H1 (cell line): ENCODE measurements around the gene ADGRG1. TPM values are rescaled to one million over a fixed set of nuclear protein-coding genes. Genes with fewer than 3 reads are reported as not detected.
A peak's percentile ranks its signal among the peaks of the same experiment; 100 is the strongest.

Experiments
- BCL11A ChIP-seq, 2 experiments: IDR thresholded peaks; one replicate each; pipeline ENCODE4 v1.6.1; 2011; ENCODE audit warnings: low read depth in 2 of 2, low read length in 2 of 2, mild to moderate bottlenecking in 2 of 2
- BRCA1 ChIP-seq: IDR thresholded peaks from 2 replicates; pipeline ENCODE4 v1.6.1; 2012; ENCODE audit warnings: low read depth, low read length, improper control_type of control experiment
- CHD2 ChIP-seq: IDR thresholded peaks from 2 replicates; pipeline ENCODE4 v1.6.1; 2012; ENCODE audit warnings: low read length, improper control_type of control experiment
- GTF2F1 ChIP-seq: IDR thresholded peaks from 2 replicates; pipeline ENCODE4 v1.6.1; 2012; ENCODE audit warnings: low read depth, low read length, improper control_type of control experiment, borderline replicate concordance
- HDAC2 ChIP-seq, 2 experiments: fragments of 300-600 bp in 1 of 2; sonication (generic) in 1 of 2; IDR thresholded peaks; 2 replicates each; pipeline ENCODE4 v1.6.1; 2011 to 2012; ENCODE audit warnings: low read depth in 2 of 2, low read length in 2 of 2, mild to moderate bottlenecking in 2 of 2, moderate library complexity in 2 of 2, borderline replicate concordance in 1 of 2, inconsistent platforms in 1 of 2
- JUN ChIP-seq: IDR thresholded peaks from 2 replicates; pipeline ENCODE4 v1.6.1; 2011; ENCODE audit warnings: low read depth, mild to moderate bottlenecking, improper control_type of control experiment, low read length
- JUND ChIP-seq: IDR thresholded peaks from 2 replicates; pipeline ENCODE4 v1.6.1; 2011; ENCODE audit warnings: mild to moderate bottlenecking, improper control_type of control experiment, low read length
- KDM1A ChIP-seq: fragments of 200-600, 300-600 bp; sonication (generic); IDR thresholded peaks from 2 replicates; pipeline ENCODE4 v1.7.1; 2016; ENCODE audit warnings: mild to moderate bottlenecking, low read length, borderline replicate concordance
- POLR2AphosphoS5 ChIP-seq: IDR thresholded peaks from 2 replicates; pipeline ENCODE4 v1.6.1; 2011; ENCODE audit warnings: low read depth, low read length
- polyA plus RNA-seq, 7 experiments: library from polyadenylated mRNA; depleted of rRNA in 3 of 7; stranded (reverse) in 5 of 7; unstranded in 2 of 7; fragments of >200 nt in 5 of 7; fragments of 200-250 nt in 2 of 7; gene quantifications; 1 replicate in 5 of 7; 2 replicates in 1 of 7; 4 replicates in 1 of 7; pipeline versions ENCODE4 v1.2.1 to v1.2.3, GENCODE V29; 2011 to 2013; ENCODE audit warnings: missing spikeins in 2 of 7, mixed read lengths in 2 of 7
- total RNA-seq: library from RNA; stranded (reverse); fragmentation: NEBNext Ultra II Directional; extraction: Animal tissue kit (Norgen Biotek cat#: 25700); gene quantifications from 2 replicates; pipeline ENCODE4 v1.2.1, GENCODE V29; 2021
- TF ChIP-seq, protein P1 (sequence below): fragments of 300-600 bp; sonication (generic); IDR thresholded peaks from 2 replicates; pipeline ENCODE4 v1.7.1; 2012; ENCODE audit warnings: low read length, moderate library complexity, mild to moderate bottlenecking, inconsistent platforms; ENCODE audit not compliant: insufficient replicate concordance

ADGRG1 gene
- total and polyA plus RNA-seq, 2 of the 8 experiments (the other 6 are each of a cell fraction or from before 2014, with no cell fraction given) = 1.3 to 2.6 TPM

DNA sequence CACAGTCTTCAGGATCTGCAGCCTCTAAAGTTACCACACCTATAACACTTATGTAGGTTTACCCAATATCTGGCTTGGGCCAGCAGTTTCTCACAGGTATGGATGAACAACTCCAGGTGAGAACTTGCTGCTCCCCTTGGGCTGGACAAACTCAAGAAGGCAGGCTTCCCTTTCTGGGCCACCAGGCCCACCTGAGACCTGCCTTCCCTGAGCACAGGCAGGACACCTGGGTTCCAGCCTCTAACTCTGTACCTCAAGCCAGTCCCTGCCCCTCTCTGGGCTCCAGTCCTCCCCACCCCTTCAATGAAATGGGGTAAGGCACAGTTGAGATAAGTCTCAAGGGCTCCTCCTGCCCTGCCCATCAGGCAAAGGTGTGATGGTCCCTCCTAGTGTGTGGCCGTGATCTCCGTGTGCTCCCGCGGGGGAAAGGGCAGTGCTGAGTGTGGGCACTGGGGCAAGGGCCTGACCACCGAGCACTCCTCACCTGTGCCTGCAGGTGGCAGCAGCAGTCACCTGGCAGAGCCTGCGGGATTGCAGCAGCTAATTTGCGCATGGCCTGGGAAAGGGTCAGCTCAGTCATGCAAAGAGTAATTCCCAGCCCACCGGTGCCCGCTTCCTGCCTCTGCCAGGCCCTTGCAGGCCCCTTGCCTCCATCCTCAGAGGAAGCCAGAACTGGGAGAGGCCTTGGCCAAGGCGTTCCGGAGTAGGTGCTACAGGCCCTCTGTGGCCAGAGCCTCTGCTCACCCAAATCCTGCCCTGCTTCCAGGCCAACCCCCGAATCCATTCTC lies 28.2 kb upstream of the ADGRG1 start (continued):
- TF ChIP-seq, protein P1, sequence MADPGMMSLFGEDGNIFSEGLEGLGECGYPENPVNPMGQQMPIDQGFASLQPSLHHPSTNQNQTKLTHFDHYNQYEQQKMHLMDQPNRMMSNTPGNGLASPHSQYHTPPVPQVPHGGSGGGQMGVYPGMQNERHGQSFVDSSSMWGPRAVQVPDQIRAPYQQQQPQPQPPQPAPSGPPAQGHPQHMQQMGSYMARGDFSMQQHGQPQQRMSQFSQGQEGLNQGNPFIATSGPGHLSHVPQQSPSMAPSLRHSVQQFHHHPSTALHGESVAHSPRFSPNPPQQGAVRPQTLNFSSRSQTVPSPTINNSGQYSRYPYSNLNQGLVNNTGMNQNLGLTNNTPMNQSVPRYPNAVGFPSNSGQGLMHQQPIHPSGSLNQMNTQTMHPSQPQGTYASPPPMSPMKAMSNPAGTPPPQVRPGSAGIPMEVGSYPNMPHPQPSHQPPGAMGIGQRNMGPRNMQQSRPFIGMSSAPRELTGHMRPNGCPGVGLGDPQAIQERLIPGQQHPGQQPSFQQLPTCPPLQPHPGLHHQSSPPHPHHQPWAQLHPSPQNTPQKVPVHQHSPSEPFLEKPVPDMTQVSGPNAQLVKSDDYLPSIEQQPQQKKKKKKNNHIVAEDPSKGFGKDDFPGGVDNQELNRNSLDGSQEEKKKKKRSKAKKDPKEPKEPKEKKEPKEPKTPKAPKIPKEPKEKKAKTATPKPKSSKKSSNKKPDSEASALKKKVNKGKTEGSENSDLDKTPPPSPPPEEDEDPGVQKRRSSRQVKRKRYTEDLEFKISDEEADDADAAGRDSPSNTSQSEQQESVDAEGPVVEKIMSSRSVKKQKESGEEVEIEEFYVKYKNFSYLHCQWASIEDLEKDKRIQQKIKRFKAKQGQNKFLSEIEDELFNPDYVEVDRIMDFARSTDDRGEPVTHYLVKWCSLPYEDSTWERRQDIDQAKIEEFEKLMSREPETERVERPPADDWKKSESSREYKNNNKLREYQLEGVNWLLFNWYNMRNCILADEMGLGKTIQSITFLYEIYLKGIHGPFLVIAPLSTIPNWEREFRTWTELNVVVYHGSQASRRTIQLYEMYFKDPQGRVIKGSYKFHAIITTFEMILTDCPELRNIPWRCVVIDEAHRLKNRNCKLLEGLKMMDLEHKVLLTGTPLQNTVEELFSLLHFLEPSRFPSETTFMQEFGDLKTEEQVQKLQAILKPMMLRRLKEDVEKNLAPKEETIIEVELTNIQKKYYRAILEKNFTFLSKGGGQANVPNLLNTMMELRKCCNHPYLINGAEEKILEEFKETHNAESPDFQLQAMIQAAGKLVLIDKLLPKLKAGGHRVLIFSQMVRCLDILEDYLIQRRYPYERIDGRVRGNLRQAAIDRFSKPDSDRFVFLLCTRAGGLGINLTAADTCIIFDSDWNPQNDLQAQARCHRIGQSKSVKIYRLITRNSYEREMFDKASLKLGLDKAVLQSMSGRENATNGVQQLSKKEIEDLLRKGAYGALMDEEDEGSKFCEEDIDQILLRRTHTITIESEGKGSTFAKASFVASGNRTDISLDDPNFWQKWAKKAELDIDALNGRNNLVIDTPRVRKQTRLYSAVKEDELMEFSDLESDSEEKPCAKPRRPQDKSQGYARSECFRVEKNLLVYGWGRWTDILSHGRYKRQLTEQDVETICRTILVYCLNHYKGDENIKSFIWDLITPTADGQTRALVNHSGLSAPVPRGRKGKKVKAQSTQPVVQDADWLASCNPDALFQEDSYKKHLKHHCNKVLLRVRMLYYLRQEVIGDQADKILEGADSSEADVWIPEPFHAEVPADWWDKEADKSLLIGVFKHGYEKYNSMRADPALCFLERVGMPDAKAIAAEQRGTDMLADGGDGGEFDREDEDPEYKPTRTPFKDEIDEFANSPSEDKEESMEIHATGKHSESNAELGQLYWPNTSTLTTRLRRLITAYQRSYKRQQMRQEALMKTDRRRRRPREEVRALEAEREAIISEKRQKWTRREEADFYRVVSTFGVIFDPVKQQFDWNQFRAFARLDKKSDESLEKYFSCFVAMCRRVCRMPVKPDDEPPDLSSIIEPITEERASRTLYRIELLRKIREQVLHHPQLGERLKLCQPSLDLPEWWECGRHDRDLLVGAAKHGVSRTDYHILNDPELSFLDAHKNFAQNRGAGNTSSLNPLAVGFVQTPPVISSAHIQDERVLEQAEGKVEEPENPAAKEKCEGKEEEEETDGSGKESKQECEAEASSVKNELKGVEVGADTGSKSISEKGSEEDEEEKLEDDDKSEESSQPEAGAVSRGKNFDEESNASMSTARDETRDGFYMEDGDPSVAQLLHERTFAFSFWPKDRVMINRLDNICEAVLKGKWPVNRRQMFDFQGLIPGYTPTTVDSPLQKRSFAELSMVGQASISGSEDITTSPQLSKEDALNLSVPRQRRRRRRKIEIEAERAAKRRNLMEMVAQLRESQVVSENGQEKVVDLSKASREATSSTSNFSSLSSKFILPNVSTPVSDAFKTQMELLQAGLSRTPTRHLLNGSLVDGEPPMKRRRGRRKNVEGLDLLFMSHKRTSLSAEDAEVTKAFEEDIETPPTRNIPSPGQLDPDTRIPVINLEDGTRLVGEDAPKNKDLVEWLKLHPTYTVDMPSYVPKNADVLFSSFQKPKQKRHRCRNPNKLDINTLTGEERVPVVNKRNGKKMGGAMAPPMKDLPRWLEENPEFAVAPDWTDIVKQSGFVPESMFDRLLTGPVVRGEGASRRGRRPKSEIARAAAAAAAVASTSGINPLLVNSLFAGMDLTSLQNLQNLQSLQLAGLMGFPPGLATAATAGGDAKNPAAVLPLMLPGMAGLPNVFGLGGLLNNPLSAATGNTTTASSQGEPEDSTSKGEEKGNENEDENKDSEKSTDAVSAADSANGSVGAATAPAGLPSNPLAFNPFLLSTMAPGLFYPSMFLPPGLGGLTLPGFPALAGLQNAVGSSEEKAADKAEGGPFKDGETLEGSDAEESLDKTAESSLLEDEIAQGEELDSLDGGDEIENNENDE = no peak
- TF ChIP-seq JUND (no peak), BRCA1 (no peak), GTF2F1 (no peak), POLR2AphosphoS5 (no peak), KDM1A (no peak), BCL11A (IDR thresholded peaks at IDR 0.05; ENCODE audit: low read depth in 2 of 2, low read length in 2 of 2) (no peak), JUN (no peak), HDAC2 (IDR thresholded peaks at IDR 0.05; ENCODE audit: borderline replicate concordance in 1 of 2, low read depth in 2 of 2, low read length in 2 of 2) (peak in 1 of 2 experiments; percentile 41; a peak in 1 of 4 replicates), CHD2 (peak; percentile 27; the same call in 1 of the 2 replicates)
